LNCAP (cell line): ENCODE measurements around the gene CDH13.

ENCODE experiments used
- CTCF ChIP-seq: fragments of 450-650 bp; IDR thresholded peaks from 2 replicates; pipeline ENCODE4 v1.5.1; 2017; ENCODE audit warnings: mild to moderate bottlenecking

Gene CDH13

GRCh38 chr16:83115491-83116232 lies 488.9 kb downstream of the CDH13 start:
- TF ChIP-seq CTCF = no peak

- TF ChIP-seq CTCF = no peak
These were observed 489.6 kb downstream of the CDH13 start for GRCh38 chr16:83116274-83116892.

- no peak for TF ChIP-seq CTCF
These were observed 491.0 kb downstream of the CDH13 start for GRCh38 chr16:83117810-83118209.

DNA sequence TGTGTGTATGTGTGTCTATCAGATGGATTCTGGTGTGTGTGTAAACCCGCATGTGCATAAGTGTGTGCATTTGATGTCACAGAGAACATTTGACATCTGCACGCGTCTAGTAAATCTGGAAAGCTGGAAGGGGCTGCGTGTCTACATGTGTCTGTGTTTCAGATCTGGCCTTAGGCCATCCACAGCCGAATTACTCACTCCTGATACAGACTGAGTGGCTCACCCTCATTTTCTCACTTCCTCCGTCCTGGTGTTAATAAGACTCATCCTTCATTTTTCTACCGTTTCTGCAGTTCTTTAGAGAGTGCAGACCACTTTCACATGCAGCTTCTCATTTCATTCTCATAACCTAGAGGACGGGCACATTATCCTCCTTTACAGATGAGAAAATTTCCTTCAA lies 491.6 kb downstream of the CDH13 start:
- no peak for TF ChIP-seq CTCF

- TF ChIP-seq CTCF = no peak
These were observed 499.3 kb downstream of the CDH13 start for GRCh38 chr16:83125999-83126568.

DNA sequence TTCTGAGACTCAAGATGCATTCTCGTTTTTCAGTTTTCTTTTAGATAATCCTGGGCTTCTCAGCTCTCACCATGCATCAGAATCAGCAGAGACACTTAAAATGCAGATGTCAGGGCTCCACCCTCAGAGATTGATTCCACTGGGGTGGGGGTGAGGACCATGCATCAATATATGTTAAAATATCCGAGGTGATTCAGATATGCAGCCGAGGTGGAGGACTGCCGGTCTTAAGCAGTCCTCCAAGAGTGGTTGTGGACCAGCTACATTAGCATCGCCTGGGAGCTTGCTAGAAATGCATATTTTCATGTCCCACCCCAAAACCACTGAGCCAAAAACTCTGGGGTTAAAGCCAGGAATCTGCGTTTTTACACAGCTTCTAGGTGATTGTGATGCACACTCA lies 501.3 kb downstream of the CDH13 start:
- TF ChIP-seq CTCF = no peak

DNA sequence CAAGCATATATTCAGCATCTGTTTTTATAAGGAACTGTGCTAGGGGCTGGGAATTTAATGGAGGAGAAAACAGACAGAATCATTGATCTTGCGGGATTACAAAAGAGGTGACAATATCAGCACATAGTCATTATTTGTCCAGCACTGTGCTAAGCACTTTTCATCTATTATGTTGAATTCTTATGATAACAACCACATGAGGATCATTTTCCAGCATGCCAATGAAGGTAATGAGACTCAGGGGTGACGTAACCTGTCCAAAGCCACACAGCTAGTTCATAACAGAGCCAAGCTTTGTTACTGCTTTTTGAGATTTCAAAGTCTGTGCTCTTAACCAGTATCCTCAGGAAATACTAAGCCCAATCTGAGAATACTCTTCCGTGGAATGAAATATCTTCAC lies 503.3 kb downstream of the CDH13 start:
- TF ChIP-seq CTCF = no peak
